Keratinocyte (primary cell): ENCODE measurements around the gene CLSTN1. TPM values are rescaled to one million over a fixed set of nuclear protein-coding genes. Genes with fewer than 3 reads are reported as not detected.

Source experiments
- DNase-seq: peaks from one replicate; pipeline ENCODE4 v3.0.0-alpha.2; 2011; ENCODE audit warnings: low read depth, missing footprints, low spot score
- FAIRE-seq: peaks from 2 replicates; lab custom pipeline; 2011; peaks lifted over from hg19 to GRCh38; lab: Jason Lieb, UNC
- H2AFZ ChIP-seq: 2 replicates; pipeline ENCODE4 v1.6.0; 2012; ENCODE audit warnings: low read length, control low read depth, inconsistent platforms; ENCODE audit not compliant: control insufficient read depth
- H3K27ac ChIP-seq: 2 replicates; pipeline ENCODE4 v1.5.1; 2011; ENCODE audit warnings: low read length; ENCODE audit not compliant: control insufficient read depth, insufficient read depth
- H3K27me3 ChIP-seq: 3 replicates; pipeline ENCODE4 v1.6.0; 2011; ENCODE audit warnings: low read length; ENCODE audit not compliant: control insufficient read depth, insufficient read depth; ENCODE audit errors: extremely low read depth
- H3K36me3 ChIP-seq, 2 experiments: 2 replicates in 1 of 2; 3 replicates in 1 of 2; pipeline ENCODE4 v1.5.1; 2011; ENCODE audit warnings: low read length in 2 of 2, mild to moderate bottlenecking in 1 of 2; ENCODE audit not compliant: control insufficient read depth in 2 of 2, insufficient read depth in 2 of 2; ENCODE audit errors: extremely low read depth in 1 of 2
- H3K4me1 ChIP-seq: 3 replicates; pipeline ENCODE4 v1.5.1; 2011; ENCODE audit warnings: low read length; ENCODE audit not compliant: control insufficient read depth, insufficient read depth; ENCODE audit errors: extremely low read depth
- H3K4me2 ChIP-seq: 3 replicates; pipeline ENCODE4 v1.6.0; 2011; ENCODE audit warnings: low read depth, low read length; ENCODE audit not compliant: control insufficient read depth, insufficient read depth; ENCODE audit errors: extremely low read depth
- H3K4me3 ChIP-seq, 3 experiments: fragments of 200-600 bp in 1 of 3; sonication (generic) in 1 of 3; 2 replicates in 2 of 3; 3 replicates in 1 of 3; pipeline ENCODE4 v1.5.1; 2011 to 2016; ENCODE audit warnings: low read length in 3 of 3, mild to moderate bottlenecking in 3 of 3, control low read depth in 2 of 3, inconsistent platforms in 1 of 3, low read depth in 1 of 3, mixed read lengths in 1 of 3, mixed run types in 1 of 3, moderate library complexity in 1 of 3; ENCODE audit not compliant: control insufficient read depth in 2 of 3, insufficient read depth in 2 of 3; ENCODE audit errors: extremely low read depth in 1 of 3
- H3K79me2 ChIP-seq: 2 replicates; pipeline ENCODE4 v1.6.0; 2012; ENCODE audit warnings: low read length; ENCODE audit not compliant: control insufficient read depth, insufficient read depth
- H3K9ac ChIP-seq: 3 replicates; pipeline ENCODE4 v1.6.0; 2011; ENCODE audit warnings: low read length; ENCODE audit not compliant: control insufficient read depth, insufficient read depth; ENCODE audit errors: extremely low read depth
- H3K9me1 ChIP-seq: 3 replicates; pipeline ENCODE4 v1.6.0; 2011; ENCODE audit warnings: low read length; ENCODE audit not compliant: control insufficient read depth, insufficient read depth; ENCODE audit errors: extremely low read depth
- H3K9me3 ChIP-seq: 2 replicates; pipeline ENCODE4 v1.5.1; 2012; ENCODE audit warnings: low read depth, low read length; ENCODE audit not compliant: control insufficient read depth
- H4K20me1 ChIP-seq: 3 replicates; pipeline ENCODE4 v1.6.0; 2011; ENCODE audit warnings: low read length; ENCODE audit not compliant: control insufficient read depth, insufficient read depth; ENCODE audit errors: extremely low read depth
- EZH2 ChIP-seq: IDR thresholded peaks from one replicate; pipeline ENCODE4 v1.6.1; 2012; ENCODE audit warnings: inconsistent platforms, mild to moderate bottlenecking, low read length, moderate library complexity
- dilution Hi-C: fragments of 300-500 bp; cut with MboI; formaldehyde crosslinking; loops from one replicate; pipeline ENCODE4 v1.7.0; 2020; ENCODE audit warnings: low sequenced_read_pairs; ENCODE audit not compliant: extremely low pct_ligation_motif_present
- polyA plus RNA-seq, 5 experiments: library from polyadenylated mRNA; depleted of rRNA in 3 of 5; stranded (reverse) in 3 of 5; stranded (forward) in 1 of 5; unstranded in 1 of 5; fragments of >200 nt; gene quantifications; 1 replicate in 1 of 5; 2 replicates in 3 of 5; 3 replicates in 1 of 5; pipeline versions ENCODE4 v1.2.1 to v1.2.3, GENCODE V29; 2011 to 2012; ENCODE audit warnings: missing spikeins in 2 of 5, low read depth in 1 of 5, low replicate concordance in 1 of 5
- TF ChIP-seq, protein P1 (sequence below), 3 experiments: IDR thresholded peaks in 1 of 3; conservative IDR thresholded peaks in 1 of 3; optimal IDR thresholded peaks in 1 of 3; 2 replicates in 2 of 3; 3 replicates in 1 of 3; pipeline versions ENCODE3 to v1.5.1; 2011; ENCODE audit warnings: low read length in 3 of 3, mild to moderate bottlenecking in 3 of 3, moderate library complexity in 2 of 3, control low read depth in 1 of 3, inconsistent platforms in 1 of 3; ENCODE audit not compliant: insufficient read depth in 2 of 3; ENCODE audit errors: extremely low read depth in 1 of 3

CLSTN1 gene
- polyA plus RNA-seq, 1 donor (not counting 4 experiments of a cell fraction or from before 2014, with no cell fraction given): 90.3 TPM

DNA sequence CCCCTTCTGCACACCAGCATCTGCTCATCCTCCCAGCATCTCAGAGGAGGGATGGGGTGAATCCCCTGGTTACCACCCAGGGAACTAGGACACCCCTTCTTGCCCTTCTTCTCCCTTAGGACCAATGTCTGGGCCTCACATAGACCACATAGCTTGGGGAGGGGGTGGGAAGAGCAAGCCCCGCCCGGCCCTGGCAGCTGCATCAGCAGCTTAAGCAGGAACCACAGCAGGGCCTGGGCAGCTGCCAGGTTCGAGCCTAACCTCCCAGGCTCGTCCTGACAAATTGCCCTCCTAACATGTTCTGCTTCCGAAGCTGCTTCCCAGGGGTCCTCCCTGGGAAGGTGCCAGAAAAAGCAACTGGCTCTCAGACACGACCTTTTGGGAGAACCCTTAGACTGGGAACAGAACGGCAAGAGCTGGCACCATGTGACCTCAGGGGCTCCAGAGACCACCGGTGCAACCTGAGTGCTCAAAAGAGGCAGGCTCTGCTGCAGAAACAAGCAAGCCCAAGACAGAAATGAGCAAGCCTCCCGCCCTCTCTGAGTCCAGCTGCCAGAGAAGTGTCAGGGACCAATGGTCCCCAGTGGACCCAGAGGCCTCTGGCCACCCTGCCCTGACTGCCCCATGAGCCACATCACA lies 18.4 kb upstream of the CLSTN1 start:
- dilution Hi-C loops: no loop called here
- peaks cover 4% of the 10 kb centered on the region for H3K9me3 ChIP-seq
- H3K9ac ChIP-seq: no peak overlapping the region
- H4K20me1 ChIP-seq: no peaks in the 10 kb centered on the region
- H3K27me3 ChIP-seq: no peaks in the 10 kb centered on the region
- no peak overlapping the region for H2AFZ ChIP-seq
- no peak overlapping the region for H3K4me3 ChIP-seq
- H3K9me1 ChIP-seq: no peaks in the 10 kb centered on the region
- TF ChIP-seq, protein P1, sequence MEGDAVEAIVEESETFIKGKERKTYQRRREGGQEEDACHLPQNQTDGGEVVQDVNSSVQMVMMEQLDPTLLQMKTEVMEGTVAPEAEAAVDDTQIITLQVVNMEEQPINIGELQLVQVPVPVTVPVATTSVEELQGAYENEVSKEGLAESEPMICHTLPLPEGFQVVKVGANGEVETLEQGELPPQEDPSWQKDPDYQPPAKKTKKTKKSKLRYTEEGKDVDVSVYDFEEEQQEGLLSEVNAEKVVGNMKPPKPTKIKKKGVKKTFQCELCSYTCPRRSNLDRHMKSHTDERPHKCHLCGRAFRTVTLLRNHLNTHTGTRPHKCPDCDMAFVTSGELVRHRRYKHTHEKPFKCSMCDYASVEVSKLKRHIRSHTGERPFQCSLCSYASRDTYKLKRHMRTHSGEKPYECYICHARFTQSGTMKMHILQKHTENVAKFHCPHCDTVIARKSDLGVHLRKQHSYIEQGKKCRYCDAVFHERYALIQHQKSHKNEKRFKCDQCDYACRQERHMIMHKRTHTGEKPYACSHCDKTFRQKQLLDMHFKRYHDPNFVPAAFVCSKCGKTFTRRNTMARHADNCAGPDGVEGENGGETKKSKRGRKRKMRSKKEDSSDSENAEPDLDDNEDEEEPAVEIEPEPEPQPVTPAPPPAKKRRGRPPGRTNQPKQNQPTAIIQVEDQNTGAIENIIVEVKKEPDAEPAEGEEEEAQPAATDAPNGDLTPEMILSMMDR (optimal IDR thresholded peaks at IDR 0.05 in 1 of 3, IDR thresholded peaks at IDR 0.05 in 1 of 3, conservative IDR thresholded peaks at IDR 0.05 in 1 of 3; ENCODE audit: extremely low read depth in 1 of 3, insufficient read depth in 2 of 3, low read length in 3 of 3): no peak
- no peak for TF ChIP-seq EZH2
- H3K4me2 ChIP-seq: no peak overlapping the region
- no peaks in the 10 kb centered on the region for H3K36me3 ChIP-seq
- FAIRE-seq (no peak), DNase-seq (no peak)
- H3K4me1 ChIP-seq: peaks cover 63% of the 10 kb centered on the region
- H3K79me2 ChIP-seq: no peaks in the 10 kb centered on the region
- no peak overlapping the region for H3K27ac ChIP-seq

DNA sequence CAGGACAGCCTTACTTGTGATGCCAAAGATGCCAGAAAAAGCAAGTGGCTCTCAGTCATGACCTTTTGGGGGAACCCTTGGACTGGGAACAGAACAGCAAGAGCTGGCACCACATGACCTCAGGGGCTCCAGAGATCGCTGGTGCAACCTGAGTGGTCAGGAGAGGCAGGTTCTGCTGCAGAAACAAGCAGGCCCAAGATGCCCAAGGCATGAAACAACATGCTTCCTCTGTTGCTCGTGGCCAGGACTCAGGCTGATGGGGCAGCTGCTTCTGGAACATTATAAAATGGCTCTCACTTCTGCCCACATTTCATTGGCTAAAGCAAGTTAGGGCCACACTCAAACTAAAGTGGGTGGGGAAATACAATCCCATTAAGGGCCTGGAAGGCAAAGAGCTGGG lies 17.7 kb upstream of the CLSTN1 start:
- Histone ChIP-seq H3K4me2 (no peak overlapping the region), H3K4me1 (peaks cover 71% of the 10 kb centered on the region), H3K9ac (no peak overlapping the region), H2AFZ (no peak overlapping the region), H3K9me1 (no peaks in the 10 kb centered on the region), H3K9me3 (peaks cover 4% of the 10 kb centered on the region), H3K27ac (no peak overlapping the region), H3K4me3 (no peak overlapping the region), H3K36me3 (no peaks in the 10 kb centered on the region), H3K27me3 (no peaks in the 10 kb centered on the region), H3K79me2 (no peaks in the 10 kb centered on the region), H4K20me1 (no peaks in the 10 kb centered on the region)
- TF ChIP-seq EZH2: no peak
- TF ChIP-seq, protein P1 (optimal IDR thresholded peaks at IDR 0.05 in 1 of 3, IDR thresholded peaks at IDR 0.05 in 1 of 3, conservative IDR thresholded peaks at IDR 0.05 in 1 of 3; ENCODE audit: extremely low read depth in 1 of 3, insufficient read depth in 2 of 3, low read length in 3 of 3): no peak
- DNase-seq (no peak), FAIRE-seq (peak; percentile 62)
- dilution Hi-C loops: no loop called here
